Epithelial cell of esophagus (primary cell): Measurements from ENCODE around the gene SWT1.

ENCODE experiments used
- DNase-seq: peaks from one replicate; pipeline ENCODE4 v3.0.0; 2010; ENCODE audit warnings: low read depth
- H3K4me3 ChIP-seq: 2 replicates; pipeline ENCODE4 v1.5.1; 2011; ENCODE audit warnings: mild to moderate bottlenecking, low read length, control low read depth
- CTCF ChIP-seq: IDR thresholded peaks from 2 replicates; pipeline ENCODE4 v1.5.1; 2011; ENCODE audit warnings: low read depth, mild to moderate bottlenecking, low read length, control low read depth, inconsistent platforms; ENCODE audit not compliant: insufficient read depth; ENCODE audit errors: missing control alignments

The SWT1 gene

GRCh38 chr1:185293967-185294542 is 137.1 kb downstream of the SWT1 start:
- no peak for TF ChIP-seq CTCF
- H3K4me3 ChIP-seq = no peak overlapping the region
- DNase-seq = no peak

- no peak for DNase-seq
- H3K4me3 ChIP-seq = no peak overlapping the region
- no peak for TF ChIP-seq CTCF
Measured at GRCh38 chr1:185295091-185295490, 138.1 kb downstream of the SWT1 start.

GRCh38 chr1:185297982-185298381 is 141.0 kb downstream of the SWT1 start:
- H3K4me3 ChIP-seq = no peak overlapping the region
- no peak for TF ChIP-seq CTCF
- no peak for DNase-seq

GRCh38 chr1:185300152-185300551 is 143.2 kb downstream of the SWT1 start:
- DNase-seq = no peak
- no peak for TF ChIP-seq CTCF
- no peak overlapping the region for H3K4me3 ChIP-seq

DNA sequence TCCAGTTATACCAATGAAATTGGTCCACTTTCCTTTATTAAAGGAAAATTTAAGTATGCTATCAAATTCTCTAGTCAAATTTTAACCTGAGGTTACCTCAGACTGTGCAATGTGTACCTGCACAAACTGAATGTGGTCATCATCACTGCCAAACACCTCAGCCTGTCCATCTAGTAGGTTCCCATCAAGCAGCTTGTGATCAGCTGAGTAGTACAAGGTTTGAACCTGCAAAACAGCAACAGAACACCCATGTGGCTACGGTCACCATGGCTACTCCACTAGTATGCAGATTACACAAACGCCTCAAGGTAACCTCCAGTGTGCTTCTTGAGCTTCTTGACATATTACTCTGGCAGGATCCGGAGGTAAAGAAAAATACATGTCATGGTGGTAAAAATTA is 148.5 kb downstream of the SWT1 start:
- TF ChIP-seq CTCF = no peak
- no peak overlapping the region for H3K4me3 ChIP-seq
- no peak for DNase-seq

GRCh38 chr1:185308126-185308525 is 151.2 kb downstream of the SWT1 start:
- no peak for DNase-seq

More at GRCh38 chr1:185308126-185308525, 151.2 kb downstream of the SWT1 start:
- H3K4me3 ChIP-seq = no peak overlapping the region
- TF ChIP-seq CTCF = no peak
